HepG2 (cell line): ENCODE measurements around the gene TBX6. TPM values are rescaled to one million over a fixed set of nuclear protein-coding genes. Genes with fewer than 3 reads are reported as not detected.

Source experiments
- CC2D1A ChIP-seq: sonication (generic); formaldehyde crosslinking; IDR thresholded peaks from 2 replicates; pipeline ENCODE4 v1.8.1; 2023; ENCODE audit warnings: mild to moderate bottlenecking, missing genetic modification reagents
- ETV6 ChIP-seq: sonication (generic); formaldehyde crosslinking; conservative IDR thresholded peaks from 2 replicates; pipeline ENCODE4 v1.4.0; 2020; ENCODE audit warnings: missing genetic modification reagents
- HIVEP1 ChIP-seq: sonication (generic); formaldehyde crosslinking; IDR thresholded peaks from 2 replicates; pipeline ENCODE4 v1.4.0; 2020; ENCODE audit warnings: mild to moderate bottlenecking, missing genetic modification reagents
- NCOR1 ChIP-seq: fragments of 200-600 bp; sonication (generic); IDR thresholded peaks from 2 replicates; pipeline ENCODE4 v1.7.0; 2017; ENCODE audit warnings: antibody characterized with exemption, low read length, borderline replicate concordance
- RFX1 ChIP-seq: fragments of 450-650 bp; IDR thresholded peaks from 2 replicates; pipeline ENCODE4 v1.6.1; 2017
- RORA ChIP-seq: sonication (generic); formaldehyde crosslinking; IDR thresholded peaks from 2 replicates; pipeline ENCODE4 v1.5.0; 2020; ENCODE audit warnings: mild to moderate bottlenecking, missing genetic modification reagents, moderate library complexity
- RXRB ChIP-seq: IDR thresholded peaks from 2 replicates; pipeline ENCODE4 v1.6.1; 2016; ENCODE audit warnings: borderline replicate concordance, missing genetic modification reagents, missing compliant biosample characterization
- SETDB1 ChIP-seq: sonication (generic); formaldehyde crosslinking; IDR thresholded peaks from 2 replicates; pipeline ENCODE4 v1.5.1; 2020; ENCODE audit warnings: missing genetic modification reagents, mild to moderate bottlenecking, borderline replicate concordance
- SP140L ChIP-seq: sonication (generic); formaldehyde crosslinking; IDR thresholded peaks from 2 replicates; pipeline ENCODE4 v1.4.0; 2020; ENCODE audit warnings: missing genetic modification reagents, borderline replicate concordance
- THYN1 ChIP-seq: sonication (generic); formaldehyde crosslinking; IDR thresholded peaks from 2 replicates; pipeline ENCODE4 v1.8.1; 2023; ENCODE audit warnings: low read depth, mild to moderate bottlenecking, moderate library complexity, missing genetic modification reagents, borderline replicate concordance
- ZBTB7A ChIP-seq: sonication (generic); formaldehyde crosslinking; IDR thresholded peaks from 2 replicates; pipeline ENCODE4 v1.8.0; 2022; ENCODE audit warnings: mild to moderate bottlenecking, missing genetic modification reagents
- ZNF335 ChIP-seq: sonication (generic); formaldehyde crosslinking; IDR thresholded peaks from 2 replicates; pipeline ENCODE4 v1.4.0; 2020; ENCODE audit warnings: missing genetic modification reagents
- ZNF432 ChIP-seq: sonication (generic); formaldehyde crosslinking; IDR thresholded peaks from 2 replicates; pipeline ENCODE4 v1.5.0; 2020; ENCODE audit warnings: missing genetic modification reagents, mild to moderate bottlenecking, borderline replicate concordance
- ZNF567 ChIP-seq: sonication (generic); formaldehyde crosslinking; IDR thresholded peaks from 2 replicates; pipeline ENCODE4 v1.8.1; 2023; ENCODE audit warnings: mild to moderate bottlenecking, missing genetic modification reagents, borderline replicate concordance
- ZNF598 ChIP-seq: sonication (generic); formaldehyde crosslinking; IDR thresholded peaks from 2 replicates; pipeline ENCODE4 v1.5.1; 2020; ENCODE audit warnings: mild to moderate bottlenecking, missing genetic modification reagents, borderline replicate concordance
- ZNF672 ChIP-seq: sonication (generic); formaldehyde crosslinking; IDR thresholded peaks from 2 replicates; pipeline ENCODE4 v1.8.1; 2022; ENCODE audit warnings: missing genetic modification reagents
- ZNF777 ChIP-seq: sonication (generic); formaldehyde crosslinking; IDR thresholded peaks from 2 replicates; pipeline ENCODE4 v1.4.0; 2020; ENCODE audit warnings: missing genetic modification reagents
- polyA plus RNA-seq, 8 experiments: library from polyadenylated mRNA; depleted of rRNA in 3 of 8; stranded (reverse) in 7 of 8; unstranded in 1 of 8; fragments of >200 nt; fragmentation: Illumina TruSeq in 4 of 8; extraction: Trizol in 4 of 8; gene quantifications; 2 replicates each; pipeline versions ENCODE4 v1.2.1 to v1.2.3, GENCODE V29; 2011 to 2016; ENCODE audit warnings: low read depth in 4 of 8, missing spikeins in 1 of 8, mixed read lengths in 1 of 8; ENCODE audit not compliant: insufficient read depth in 1 of 8
- total RNA-seq, 5 experiments: library from RNA; depleted of rRNA; stranded (reverse); fragments of >200 nt; fragmentation: Illumina TruSeq; extraction: Trizol; gene quantifications; 2 replicates each; pipeline ENCODE4 v1.2.3, GENCODE V29; 2016; ENCODE audit warnings: low read depth in 1 of 5
- TF ChIP-seq, protein P1 (sequence below): sonication (generic); formaldehyde crosslinking; IDR thresholded peaks from 2 replicates; pipeline ENCODE4 v1.9.0; 2021; ENCODE audit warnings: missing genetic modification reagents, borderline replicate concordance
- TF ChIP-seq, protein P2 (sequence below): sonication (generic); formaldehyde crosslinking; IDR thresholded peaks from 2 replicates; pipeline ENCODE4 v1.4.0; 2020; ENCODE audit warnings: mild to moderate bottlenecking, missing genetic modification reagents
- TF ChIP-seq, protein P3 (sequence below): sonication (generic); formaldehyde crosslinking; conservative IDR thresholded peaks from 2 replicates; pipeline ENCODE4 v1.4.0; 2020; ENCODE audit warnings: missing genetic modification reagents
- TF ChIP-seq, protein P4 (sequence below): sonication (generic); formaldehyde crosslinking; IDR thresholded peaks from 2 replicates; pipeline ENCODE4 v1.4.0; 2020; ENCODE audit warnings: missing genetic modification reagents, borderline replicate concordance

The TBX6 gene
- total and polyA plus RNA-seq, 2 of the 13 experiments (the other 11 are each of a cell fraction or from before 2014, with no cell fraction given) = 0.24 to 0.42 TPM

DNA sequence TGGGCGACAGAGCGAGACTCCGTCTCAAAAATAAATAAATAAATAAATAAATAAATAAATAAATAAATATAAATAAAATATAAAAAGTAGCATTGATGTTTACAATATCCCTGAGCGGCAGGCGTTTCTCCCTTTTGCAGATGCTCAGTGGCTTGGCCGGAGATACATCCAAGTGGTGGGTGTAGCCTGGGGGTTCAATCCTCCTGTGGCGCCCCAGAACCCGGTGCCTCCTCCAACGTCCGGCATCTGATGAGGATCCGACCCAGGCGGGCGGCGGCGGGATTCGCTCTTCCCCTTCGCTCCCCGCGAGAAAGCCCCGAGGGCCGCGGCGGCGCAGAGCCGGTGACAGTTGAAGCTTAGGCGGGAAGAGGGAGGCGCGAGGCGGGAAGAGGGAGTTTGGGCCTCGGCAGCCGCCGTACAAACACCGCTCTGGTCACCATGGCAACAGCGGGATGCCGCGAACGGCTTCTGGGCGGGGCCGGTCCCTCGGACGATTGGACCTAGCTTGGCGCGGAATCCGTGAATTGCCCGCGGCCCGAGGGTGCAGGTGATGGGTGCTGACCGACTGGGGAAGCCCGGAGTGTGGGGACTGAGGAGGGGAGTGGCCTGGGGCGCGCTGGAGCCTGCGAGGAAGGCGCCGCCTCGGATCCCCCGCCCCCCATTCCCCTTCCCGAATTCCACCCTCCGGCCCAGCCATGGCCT is 38.9 kb downstream of the TBX6 start (continued):
- TF ChIP-seq, protein P1, sequence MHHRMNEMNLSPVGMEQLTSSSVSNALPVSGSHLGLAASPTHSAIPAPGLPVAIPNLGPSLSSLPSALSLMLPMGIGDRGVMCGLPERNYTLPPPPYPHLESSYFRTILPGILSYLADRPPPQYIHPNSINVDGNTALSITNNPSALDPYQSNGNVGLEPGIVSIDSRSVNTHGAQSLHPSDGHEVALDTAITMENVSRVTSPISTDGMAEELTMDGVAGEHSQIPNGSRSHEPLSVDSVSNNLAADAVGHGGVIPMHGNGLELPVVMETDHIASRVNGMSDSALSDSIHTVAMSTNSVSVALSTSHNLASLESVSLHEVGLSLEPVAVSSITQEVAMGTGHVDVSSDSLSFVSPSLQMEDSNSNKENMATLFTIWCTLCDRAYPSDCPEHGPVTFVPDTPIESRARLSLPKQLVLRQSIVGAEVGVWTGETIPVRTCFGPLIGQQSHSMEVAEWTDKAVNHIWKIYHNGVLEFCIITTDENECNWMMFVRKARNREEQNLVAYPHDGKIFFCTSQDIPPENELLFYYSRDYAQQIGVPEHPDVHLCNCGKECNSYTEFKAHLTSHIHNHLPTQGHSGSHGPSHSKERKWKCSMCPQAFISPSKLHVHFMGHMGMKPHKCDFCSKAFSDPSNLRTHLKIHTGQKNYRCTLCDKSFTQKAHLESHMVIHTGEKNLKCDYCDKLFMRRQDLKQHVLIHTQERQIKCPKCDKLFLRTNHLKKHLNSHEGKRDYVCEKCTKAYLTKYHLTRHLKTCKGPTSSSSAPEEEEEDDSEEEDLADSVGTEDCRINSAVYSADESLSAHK (CRISPR knock-in tag) = peak; percentile 85; the same call in 1 of the 2 replicates
- TF ChIP-seq, protein P2, sequence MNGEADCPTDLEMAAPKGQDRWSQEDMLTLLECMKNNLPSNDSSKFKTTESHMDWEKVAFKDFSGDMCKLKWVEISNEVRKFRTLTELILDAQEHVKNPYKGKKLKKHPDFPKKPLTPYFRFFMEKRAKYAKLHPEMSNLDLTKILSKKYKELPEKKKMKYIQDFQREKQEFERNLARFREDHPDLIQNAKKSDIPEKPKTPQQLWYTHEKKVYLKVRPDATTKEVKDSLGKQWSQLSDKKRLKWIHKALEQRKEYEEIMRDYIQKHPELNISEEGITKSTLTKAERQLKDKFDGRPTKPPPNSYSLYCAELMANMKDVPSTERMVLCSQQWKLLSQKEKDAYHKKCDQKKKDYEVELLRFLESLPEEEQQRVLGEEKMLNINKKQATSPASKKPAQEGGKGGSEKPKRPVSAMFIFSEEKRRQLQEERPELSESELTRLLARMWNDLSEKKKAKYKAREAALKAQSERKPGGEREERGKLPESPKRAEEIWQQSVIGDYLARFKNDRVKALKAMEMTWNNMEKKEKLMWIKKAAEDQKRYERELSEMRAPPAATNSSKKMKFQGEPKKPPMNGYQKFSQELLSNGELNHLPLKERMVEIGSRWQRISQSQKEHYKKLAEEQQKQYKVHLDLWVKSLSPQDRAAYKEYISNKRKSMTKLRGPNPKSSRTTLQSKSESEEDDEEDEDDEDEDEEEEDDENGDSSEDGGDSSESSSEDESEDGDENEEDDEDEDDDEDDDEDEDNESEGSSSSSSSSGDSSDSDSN (CRISPR knock-in tag) = peak; percentile 84
- peak; percentile 91; the same call in 1 of the 2 replicates for TF ChIP-seq ZNF672 (CRISPR knock-in tag)
- no peak for TF ChIP-seq THYN1 (CRISPR knock-in tag)
- TF ChIP-seq RXRB (CRISPR knock-in tag) = peak; percentile 78
- TF ChIP-seq, protein P3, sequence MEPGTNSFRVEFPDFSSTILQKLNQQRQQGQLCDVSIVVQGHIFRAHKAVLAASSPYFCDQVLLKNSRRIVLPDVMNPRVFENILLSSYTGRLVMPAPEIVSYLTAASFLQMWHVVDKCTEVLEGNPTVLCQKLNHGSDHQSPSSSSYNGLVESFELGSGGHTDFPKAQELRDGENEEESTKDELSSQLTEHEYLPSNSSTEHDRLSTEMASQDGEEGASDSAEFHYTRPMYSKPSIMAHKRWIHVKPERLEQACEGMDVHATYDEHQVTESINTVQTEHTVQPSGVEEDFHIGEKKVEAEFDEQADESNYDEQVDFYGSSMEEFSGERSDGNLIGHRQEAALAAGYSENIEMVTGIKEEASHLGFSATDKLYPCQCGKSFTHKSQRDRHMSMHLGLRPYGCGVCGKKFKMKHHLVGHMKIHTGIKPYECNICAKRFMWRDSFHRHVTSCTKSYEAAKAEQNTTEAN (CRISPR knock-in tag) = peak; percentile 81
- peak; percentile 82 for TF ChIP-seq ZNF777
- peak; percentile 81; the same call in 1 of the 2 replicates for TF ChIP-seq ZNF335 (CRISPR knock-in tag)
- peak; percentile 71; the same call in 1 of the 2 replicates for TF ChIP-seq SP140L (CRISPR knock-in tag)
- TF ChIP-seq SETDB1 (CRISPR knock-in tag) = no peak
- peak; percentile 82; the same call in 1 of the 2 replicates for TF ChIP-seq ZNF598 (CRISPR knock-in tag)
- peak; percentile 91 for TF ChIP-seq ZNF567 (CRISPR knock-in tag)
- TF ChIP-seq ZNF432 (CRISPR knock-in tag) = no peak
- TF ChIP-seq CC2D1A = peak; percentile 75; the same call in 1 of the 2 replicates
- peak; percentile 88 for TF ChIP-seq ZBTB7A (CRISPR knock-in tag)
- peak; percentile 65; the same call in 1 of the 2 replicates for TF ChIP-seq HIVEP1 (CRISPR knock-in tag)
- no peak for TF ChIP-seq RORA (CRISPR knock-in tag)
- no peak for TF ChIP-seq NCOR1
- TF ChIP-seq ETV6 (CRISPR knock-in tag) = peak; percentile 86
- peak; percentile 97 for TF ChIP-seq RFX1
- TF ChIP-seq, protein P4, sequence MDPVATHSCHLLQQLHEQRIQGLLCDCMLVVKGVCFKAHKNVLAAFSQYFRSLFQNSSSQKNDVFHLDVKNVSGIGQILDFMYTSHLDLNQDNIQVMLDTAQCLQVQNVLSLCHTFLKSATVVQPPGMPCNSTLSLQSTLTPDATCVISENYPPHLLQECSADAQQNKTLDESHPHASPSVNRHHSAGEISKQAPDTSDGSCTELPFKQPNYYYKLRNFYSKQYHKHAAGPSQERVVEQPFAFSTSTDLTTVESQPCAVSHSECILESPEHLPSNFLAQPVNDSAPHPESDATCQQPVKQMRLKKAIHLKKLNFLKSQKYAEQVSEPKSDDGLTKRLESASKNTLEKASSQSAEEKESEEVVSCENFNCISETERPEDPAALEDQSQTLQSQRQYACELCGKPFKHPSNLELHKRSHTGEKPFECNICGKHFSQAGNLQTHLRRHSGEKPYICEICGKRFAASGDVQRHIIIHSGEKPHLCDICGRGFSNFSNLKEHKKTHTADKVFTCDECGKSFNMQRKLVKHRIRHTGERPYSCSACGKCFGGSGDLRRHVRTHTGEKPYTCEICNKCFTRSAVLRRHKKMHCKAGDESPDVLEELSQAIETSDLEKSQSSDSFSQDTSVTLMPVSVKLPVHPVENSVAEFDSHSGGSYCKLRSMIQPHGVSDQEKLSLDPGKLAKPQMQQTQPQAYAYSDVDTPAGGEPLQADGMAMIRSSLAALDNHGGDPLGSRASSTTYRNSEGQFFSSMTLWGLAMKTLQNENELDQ (CRISPR knock-in tag) = peak; percentile 85; the same call in 1 of the 2 replicates
